K562 (cell line): ENCODE results near the gene PRKCQ. TPM values are rescaled to one million over a fixed set of nuclear protein-coding genes. Genes with fewer than 3 reads are reported as not detected.

Experiments
- DDX20 ChIP-seq: fragments of 450-650 bp; IDR thresholded peaks from 2 replicates; pipeline ENCODE4 v1.6.1; 2016; ENCODE audit warnings: missing genetic modification characterization, low read depth, mild to moderate bottlenecking, missing compliant biosample characterization, moderate library complexity
- DIDO1 ChIP-seq: fragments of 450-650 bp; IDR thresholded peaks from 2 replicates; pipeline ENCODE4 v1.6.1; 2016; ENCODE audit warnings: low read depth, missing biosample characterization, missing genetic modification characterization
- GABPA ChIP-seq: fragments of 200-800 bp; sonication (Bioruptor generic); conservative IDR thresholded peaks from 2 replicates; pipeline ENCODE4 v1.6.1; 2016; ENCODE audit warnings: low read depth, missing genetic modification characterization, missing compliant biosample characterization
- LARP7 ChIP-seq: fragments of 450-650 bp; IDR thresholded peaks from 2 replicates; pipeline ENCODE4 v1.6.1; 2016
- MED1 ChIP-seq: sonication (generic); formaldehyde crosslinking; IDR thresholded peaks from 2 replicates; pipeline ENCODE4 v1.8.1; 2023; ENCODE audit warnings: missing genetic modification reagents, borderline replicate concordance
- SMARCA5 ChIP-seq: fragments of 450-650 bp; IDR thresholded peaks from 2 replicates; pipeline ENCODE4 v1.6.1; 2016
- SPI1 ChIP-seq: IDR thresholded peaks from 2 replicates; pipeline ENCODE4 v1.6.1; 2011; ENCODE audit warnings: low read depth, low read length, control low read depth, borderline replicate concordance
- ZNF253 ChIP-seq: fragments of 250-450 bp; sonication (Bioruptor Pico); conservative IDR thresholded peaks from 2 replicates; pipeline ENCODE4 v1.6.1; 2021; ENCODE audit warnings: mild to moderate bottlenecking
- polyA plus RNA-seq, 8 experiments: library from polyadenylated mRNA; depleted of rRNA in 4 of 8; stranded (reverse) in 5 of 8; unstranded in 3 of 8; fragments of >200 nt; fragmentation: Nextera tagmentation in 2 of 8; fragmentation: Illumina TruSeq in 1 of 8; extraction: Ambion mirVana in 2 of 8; extraction: Trizol in 1 of 8; gene quantifications; 2 replicates each; pipeline versions ENCODE4 v1.2.1 to v1.2.3, GENCODE V29; 2011 to 2014; ENCODE audit warnings: inconsistent platforms in 1 of 8, missing spikeins in 1 of 8
- total RNA-seq, 7 experiments: library from RNA; depleted of rRNA in 6 of 7; stranded (reverse); fragments of >200 nt in 6 of 7; fragmentation: Illumina TruSeq in 2 of 7; extraction: Trizol in 2 of 7; gene quantifications; 2 replicates each; pipeline versions ENCODE4 v1.2.1 to v1.2.3, GENCODE V29; 2011 to 2021; ENCODE audit warnings: low replicate concordance in 1 of 7
- TF ChIP-seq, protein P1 (sequence below), 2 experiments: fragments of 450-650 bp; formaldehyde crosslinking in 1 of 2; IDR thresholded peaks; 2 replicates each; pipeline versions ENCODE4 v1.4.0 to v1.6.1; 2014 to 2020; ENCODE audit warnings: mild to moderate bottlenecking in 2 of 2, borderline replicate concordance in 1 of 2, low read depth in 1 of 2
- TF ChIP-seq, protein P2 (sequence below), 2 experiments: fragments of 450-650 bp in 1 of 2; sonication (generic) in 1 of 2; formaldehyde crosslinking; conservative IDR thresholded peaks; 2 replicates each; pipeline versions ENCODE4 v1.4.0 to v1.8.1; 2020 to 2022; ENCODE audit warnings: mild to moderate bottlenecking in 1 of 2, missing genetic modification reagents in 1 of 2
- TF ChIP-seq, protein P3 (sequence below): sonication (generic); formaldehyde crosslinking; IDR thresholded peaks from 2 replicates; pipeline ENCODE4 v1.8.0; 2023; ENCODE audit warnings: missing genetic modification reagents, mild to moderate bottlenecking, borderline replicate concordance
- TF ChIP-seq, protein P4 (sequence below): IDR thresholded peaks from 3 replicates; pipeline ENCODE4 v1.6.1; 2011; ENCODE audit warnings: borderline replicate concordance, mild to moderate bottlenecking; ENCODE audit not compliant: insufficient read length, insufficient read depth

The PRKCQ gene
- total and polyA plus RNA-seq, 9 of the 15 experiments (the other 6 are each of a cell fraction or from before 2014, with no cell fraction given), result 4.4 to 23.3 (median 14.6) TPM

DNA sequence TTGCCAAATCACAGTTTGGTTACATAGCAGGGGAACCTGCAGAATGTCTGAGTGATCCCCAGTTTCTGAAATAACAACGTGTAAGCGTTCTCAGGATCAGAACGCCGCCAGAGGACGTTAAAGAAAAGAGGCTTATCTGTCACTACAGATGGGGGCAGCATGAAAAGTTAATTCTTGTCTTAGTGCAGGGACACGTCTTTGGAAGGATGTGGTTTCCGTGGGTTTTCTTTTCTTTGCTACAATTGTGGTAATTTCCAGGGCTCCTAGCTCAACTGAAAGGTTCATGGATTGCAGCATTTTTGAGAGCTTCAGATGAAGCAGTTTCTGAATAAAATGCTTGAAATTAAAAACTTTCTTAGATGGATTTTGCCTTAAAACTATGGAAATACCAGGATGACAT is 106.6 kb downstream of the PRKCQ start (continued):
- TF ChIP-seq, protein P1, sequence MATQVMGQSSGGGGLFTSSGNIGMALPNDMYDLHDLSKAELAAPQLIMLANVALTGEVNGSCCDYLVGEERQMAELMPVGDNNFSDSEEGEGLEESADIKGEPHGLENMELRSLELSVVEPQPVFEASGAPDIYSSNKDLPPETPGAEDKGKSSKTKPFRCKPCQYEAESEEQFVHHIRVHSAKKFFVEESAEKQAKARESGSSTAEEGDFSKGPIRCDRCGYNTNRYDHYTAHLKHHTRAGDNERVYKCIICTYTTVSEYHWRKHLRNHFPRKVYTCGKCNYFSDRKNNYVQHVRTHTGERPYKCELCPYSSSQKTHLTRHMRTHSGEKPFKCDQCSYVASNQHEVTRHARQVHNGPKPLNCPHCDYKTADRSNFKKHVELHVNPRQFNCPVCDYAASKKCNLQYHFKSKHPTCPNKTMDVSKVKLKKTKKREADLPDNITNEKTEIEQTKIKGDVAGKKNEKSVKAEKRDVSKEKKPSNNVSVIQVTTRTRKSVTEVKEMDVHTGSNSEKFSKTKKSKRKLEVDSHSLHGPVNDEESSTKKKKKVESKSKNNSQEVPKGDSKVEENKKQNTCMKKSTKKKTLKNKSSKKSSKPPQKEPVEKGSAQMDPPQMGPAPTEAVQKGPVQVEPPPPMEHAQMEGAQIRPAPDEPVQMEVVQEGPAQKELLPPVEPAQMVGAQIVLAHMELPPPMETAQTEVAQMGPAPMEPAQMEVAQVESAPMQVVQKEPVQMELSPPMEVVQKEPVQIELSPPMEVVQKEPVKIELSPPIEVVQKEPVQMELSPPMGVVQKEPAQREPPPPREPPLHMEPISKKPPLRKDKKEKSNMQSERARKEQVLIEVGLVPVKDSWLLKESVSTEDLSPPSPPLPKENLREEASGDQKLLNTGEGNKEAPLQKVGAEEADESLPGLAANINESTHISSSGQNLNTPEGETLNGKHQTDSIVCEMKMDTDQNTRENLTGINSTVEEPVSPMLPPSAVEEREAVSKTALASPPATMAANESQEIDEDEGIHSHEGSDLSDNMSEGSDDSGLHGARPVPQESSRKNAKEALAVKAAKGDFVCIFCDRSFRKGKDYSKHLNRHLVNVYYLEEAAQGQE (IDR thresholded peaks at IDR 0.05; ENCODE audit: borderline replicate concordance), result peak; percentile 40; the same call in 1 of the 2 replicates
- TF ChIP-seq, protein P1 (CRISPR knock-in tag; IDR thresholded peaks at IDR 0.05; ENCODE audit: low read depth), result no peak
- TF ChIP-seq DIDO1 (tag) (0 out of 2 replicates have a peak, but pooled peaks have one; percentile 15), SPI1 (no peak), LARP7 (no peak), GABPA (tag) (no peak), SMARCA5 (no peak), ZNF253 (CRISPR knock-in tag) (no peak), DDX20 (tag) (no peak), MED1 (CRISPR knock-in tag) (no peak)
- TF ChIP-seq, protein P2, sequence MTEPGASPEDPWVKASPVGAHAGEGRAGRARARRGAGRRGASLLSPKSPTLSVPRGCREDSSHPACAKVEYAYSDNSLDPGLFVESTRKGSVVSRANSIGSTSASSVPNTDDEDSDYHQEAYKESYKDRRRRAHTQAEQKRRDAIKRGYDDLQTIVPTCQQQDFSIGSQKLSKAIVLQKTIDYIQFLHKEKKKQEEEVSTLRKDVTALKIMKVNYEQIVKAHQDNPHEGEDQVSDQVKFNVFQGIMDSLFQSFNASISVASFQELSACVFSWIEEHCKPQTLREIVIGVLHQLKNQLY (CRISPR knock-in tag; conservative IDR thresholded peaks at IDR 0.05), result no peak
- TF ChIP-seq, protein P3, sequence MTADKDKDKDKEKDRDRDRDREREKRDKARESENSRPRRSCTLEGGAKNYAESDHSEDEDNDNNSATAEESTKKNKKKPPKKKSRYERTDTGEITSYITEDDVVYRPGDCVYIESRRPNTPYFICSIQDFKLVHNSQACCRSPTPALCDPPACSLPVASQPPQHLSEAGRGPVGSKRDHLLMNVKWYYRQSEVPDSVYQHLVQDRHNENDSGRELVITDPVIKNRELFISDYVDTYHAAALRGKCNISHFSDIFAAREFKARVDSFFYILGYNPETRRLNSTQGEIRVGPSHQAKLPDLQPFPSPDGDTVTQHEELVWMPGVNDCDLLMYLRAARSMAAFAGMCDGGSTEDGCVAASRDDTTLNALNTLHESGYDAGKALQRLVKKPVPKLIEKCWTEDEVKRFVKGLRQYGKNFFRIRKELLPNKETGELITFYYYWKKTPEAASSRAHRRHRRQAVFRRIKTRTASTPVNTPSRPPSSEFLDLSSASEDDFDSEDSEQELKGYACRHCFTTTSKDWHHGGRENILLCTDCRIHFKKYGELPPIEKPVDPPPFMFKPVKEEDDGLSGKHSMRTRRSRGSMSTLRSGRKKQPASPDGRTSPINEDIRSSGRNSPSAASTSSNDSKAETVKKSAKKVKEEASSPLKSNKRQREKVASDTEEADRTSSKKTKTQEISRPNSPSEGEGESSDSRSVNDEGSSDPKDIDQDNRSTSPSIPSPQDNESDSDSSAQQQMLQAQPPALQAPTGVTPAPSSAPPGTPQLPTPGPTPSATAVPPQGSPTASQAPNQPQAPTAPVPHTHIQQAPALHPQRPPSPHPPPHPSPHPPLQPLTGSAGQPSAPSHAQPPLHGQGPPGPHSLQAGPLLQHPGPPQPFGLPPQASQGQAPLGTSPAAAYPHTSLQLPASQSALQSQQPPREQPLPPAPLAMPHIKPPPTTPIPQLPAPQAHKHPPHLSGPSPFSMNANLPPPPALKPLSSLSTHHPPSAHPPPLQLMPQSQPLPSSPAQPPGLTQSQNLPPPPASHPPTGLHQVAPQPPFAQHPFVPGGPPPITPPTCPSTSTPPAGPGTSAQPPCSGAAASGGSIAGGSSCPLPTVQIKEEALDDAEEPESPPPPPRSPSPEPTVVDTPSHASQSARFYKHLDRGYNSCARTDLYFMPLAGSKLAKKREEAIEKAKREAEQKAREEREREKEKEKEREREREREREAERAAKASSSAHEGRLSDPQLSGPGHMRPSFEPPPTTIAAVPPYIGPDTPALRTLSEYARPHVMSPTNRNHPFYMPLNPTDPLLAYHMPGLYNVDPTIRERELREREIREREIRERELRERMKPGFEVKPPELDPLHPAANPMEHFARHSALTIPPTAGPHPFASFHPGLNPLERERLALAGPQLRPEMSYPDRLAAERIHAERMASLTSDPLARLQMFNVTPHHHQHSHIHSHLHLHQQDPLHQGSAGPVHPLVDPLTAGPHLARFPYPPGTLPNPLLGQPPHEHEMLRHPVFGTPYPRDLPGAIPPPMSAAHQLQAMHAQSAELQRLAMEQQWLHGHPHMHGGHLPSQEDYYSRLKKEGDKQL (CRISPR knock-in tag), result no peak
- TF ChIP-seq, protein P4, sequence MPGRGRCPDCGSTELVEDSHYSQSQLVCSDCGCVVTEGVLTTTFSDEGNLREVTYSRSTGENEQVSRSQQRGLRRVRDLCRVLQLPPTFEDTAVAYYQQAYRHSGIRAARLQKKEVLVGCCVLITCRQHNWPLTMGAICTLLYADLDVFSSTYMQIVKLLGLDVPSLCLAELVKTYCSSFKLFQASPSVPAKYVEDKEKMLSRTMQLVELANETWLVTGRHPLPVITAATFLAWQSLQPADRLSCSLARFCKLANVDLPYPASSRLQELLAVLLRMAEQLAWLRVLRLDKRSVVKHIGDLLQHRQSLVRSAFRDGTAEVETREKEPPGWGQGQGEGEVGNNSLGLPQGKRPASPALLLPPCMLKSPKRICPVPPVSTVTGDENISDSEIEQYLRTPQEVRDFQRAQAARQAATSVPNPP, result no peak
